Kidney tubule cell (primary cell): ENCODE results near the gene TCF23.
"Not testable (repeated sequence)": the region's sequence is repeated elsewhere in the genome, so short reads cannot be mapped to it uniquely, and the experiment has no call there.

Source experiments
- DNase-seq: peaks from one replicate; pipeline ENCODE4 v3.0.0-alpha.2; 2018; ENCODE audit warnings: low spot score

TCF23 gene

DNA sequence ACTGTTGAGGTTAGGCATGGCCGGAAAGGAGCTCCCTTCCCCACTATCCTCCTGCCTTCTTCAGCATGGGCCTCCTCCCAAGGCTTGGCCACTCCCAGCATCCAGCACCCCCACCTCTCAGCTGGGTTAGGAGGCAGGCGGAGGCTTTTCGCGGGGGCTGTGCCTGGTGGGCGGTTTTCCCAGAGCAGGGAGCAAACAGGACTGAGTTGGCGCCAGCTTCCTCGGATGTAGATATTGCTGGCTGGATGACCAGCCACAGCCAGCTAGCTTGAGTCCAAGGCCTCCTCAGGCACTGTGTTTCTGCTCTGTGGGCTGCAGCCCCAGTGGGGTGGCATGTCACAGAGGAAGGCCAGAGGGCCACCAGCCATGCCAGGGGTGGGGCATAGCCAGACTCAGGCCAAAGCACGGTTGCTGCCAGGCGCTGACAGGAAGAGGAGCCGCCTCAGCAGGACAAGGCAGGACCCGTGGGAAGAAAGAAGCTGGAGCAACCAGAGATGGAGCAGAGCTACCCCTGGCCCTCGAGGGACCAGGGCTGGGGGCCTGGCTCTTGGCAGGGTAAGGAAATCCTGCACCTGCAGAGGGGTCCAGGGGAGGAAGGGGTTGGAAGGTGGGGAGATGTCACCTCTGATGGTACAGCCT lies at the start of gene TCF23:
Gene TCF23 (plus strand): TSS at position 204 of the 639 bp plus-strand sequence. CDS start 130 bp downstream, at position 334.
- no peak for DNase-seq

DNA sequence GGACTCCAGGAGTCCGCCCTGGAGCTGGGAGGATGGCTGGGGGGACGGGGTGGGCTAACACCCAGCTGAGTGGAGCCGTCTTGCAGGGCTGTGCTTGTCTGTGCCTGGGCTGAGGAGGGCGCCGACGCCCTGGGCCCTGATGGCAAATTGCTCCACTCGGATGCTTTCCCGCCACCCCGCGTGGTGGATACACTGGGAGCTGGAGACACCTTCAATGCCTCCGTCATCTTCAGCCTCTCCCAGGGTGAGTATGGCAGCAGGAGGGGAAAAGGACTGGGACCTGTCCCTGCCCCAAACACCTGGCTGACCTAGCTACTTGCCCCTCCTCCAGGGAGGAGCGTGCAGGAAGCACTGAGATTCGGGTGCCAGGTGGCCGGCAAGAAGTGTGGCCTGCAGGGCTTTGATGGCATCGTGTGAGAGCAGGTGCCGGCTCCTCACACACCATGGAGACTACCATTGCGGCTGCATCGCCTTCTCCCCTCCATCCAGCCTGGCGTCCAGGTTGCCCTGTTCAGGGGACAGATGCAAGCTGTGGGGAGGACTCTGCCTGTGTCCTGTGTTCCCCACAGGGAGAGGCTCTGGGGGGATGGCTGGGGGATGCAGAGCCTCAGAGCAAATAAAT lies 49.4 kb upstream of the TCF23 start:
- DNase-seq: no peak

DNA sequence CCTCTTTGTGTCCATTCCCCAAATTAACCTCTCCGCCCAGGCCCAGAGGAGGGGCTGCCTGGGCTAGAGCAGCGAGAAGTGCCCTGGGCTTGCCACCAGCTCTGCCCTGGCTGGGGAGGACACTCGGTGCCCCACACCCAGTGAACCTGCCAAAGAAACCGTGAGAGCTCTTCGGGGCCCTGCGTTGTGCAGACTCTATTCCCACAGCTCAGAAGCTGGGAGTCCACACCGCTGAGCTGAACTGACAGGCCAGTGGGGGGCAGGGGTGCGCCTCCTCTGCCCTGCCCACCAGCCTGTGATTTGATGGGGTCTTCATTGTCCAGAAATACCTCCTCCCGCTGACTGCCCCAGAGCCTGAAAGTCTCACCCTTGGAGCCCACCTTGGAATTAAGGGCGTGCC lies 48.8 kb upstream of the TCF23 start:
- no peak for DNase-seq

DNA sequence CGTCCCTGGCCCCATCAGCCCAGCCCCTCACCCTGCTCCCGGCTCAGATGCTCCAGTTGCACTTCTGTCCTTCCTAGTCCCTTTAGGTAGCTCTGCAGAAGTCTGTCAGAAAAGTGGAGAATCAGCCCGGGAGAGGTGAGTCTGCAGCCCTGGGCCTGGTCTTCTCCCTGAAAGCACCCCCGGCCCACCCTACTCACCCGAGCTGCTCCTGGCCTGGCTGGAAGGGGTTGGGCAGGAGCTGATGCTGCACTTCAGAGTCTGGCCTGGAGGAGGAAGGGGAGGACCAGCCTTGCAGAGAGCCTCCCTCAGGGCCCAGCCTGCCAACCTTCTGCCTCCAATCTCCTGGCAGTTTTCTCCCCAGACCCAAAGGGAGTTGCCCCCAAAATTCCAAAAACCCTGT lies 46.5 kb upstream of the TCF23 start:
- no peak for DNase-seq

DNA sequence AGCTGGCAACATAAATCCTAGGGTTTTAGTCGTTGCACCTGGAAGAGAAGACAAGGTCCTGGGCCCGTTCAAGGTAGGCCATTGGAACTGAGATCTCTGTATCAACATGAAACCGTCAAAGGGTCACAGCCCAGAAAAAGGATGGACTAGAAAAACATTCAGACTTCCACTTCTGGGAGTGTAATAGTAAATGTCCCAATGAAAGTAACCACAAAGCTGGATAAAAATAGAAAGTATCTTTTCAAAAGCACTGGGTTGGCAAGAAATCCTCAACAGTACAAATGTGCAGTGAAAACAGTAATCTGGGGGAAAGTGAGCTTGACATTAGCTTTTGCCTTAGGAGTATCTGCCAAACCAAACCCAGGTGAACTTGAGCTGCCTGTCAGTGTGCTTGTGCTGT lies 42.8 kb upstream of the TCF23 start:
- DNase-seq: no peak

DNA sequence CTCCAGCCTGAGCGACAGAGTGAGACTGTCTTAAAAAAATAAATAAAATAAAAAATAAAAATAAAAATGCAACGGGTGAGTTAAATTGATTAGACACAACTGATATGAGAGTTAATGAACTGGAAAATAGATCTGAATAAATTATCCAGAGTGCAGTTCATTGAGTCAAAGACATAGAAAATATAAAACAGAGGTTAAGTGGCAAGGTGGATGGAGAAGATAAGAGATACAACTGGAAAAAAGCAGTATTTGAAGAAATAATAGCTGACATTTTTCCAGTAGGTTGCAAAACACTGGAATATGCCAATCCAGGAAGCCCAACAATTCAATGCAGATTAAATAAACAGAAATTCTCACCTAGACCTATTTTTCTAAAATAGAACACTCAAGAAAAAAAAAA lies 40.6 kb upstream of the TCF23 start:
- no peak for DNase-seq

DNA sequence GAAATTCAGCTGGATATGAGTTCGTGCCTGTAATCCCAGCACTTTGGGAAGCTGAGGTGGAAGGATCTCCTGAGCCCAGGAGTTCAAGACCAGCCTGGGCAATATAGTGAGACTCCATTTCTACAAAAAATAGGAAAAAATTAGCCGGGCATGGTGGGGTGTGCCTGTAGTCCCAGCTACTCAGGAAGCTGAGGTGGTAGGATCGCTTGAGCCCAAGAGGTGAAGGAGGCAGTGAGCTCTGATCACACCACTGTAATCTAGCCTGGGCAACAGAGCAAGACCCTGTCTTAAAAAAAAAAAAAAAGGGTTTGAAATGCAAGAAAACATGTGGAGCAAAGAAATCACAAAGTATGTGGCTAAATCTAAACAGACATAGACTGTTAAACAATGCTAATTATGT lies 39.7 kb upstream of the TCF23 start:
- DNase-seq: no peak

DNA sequence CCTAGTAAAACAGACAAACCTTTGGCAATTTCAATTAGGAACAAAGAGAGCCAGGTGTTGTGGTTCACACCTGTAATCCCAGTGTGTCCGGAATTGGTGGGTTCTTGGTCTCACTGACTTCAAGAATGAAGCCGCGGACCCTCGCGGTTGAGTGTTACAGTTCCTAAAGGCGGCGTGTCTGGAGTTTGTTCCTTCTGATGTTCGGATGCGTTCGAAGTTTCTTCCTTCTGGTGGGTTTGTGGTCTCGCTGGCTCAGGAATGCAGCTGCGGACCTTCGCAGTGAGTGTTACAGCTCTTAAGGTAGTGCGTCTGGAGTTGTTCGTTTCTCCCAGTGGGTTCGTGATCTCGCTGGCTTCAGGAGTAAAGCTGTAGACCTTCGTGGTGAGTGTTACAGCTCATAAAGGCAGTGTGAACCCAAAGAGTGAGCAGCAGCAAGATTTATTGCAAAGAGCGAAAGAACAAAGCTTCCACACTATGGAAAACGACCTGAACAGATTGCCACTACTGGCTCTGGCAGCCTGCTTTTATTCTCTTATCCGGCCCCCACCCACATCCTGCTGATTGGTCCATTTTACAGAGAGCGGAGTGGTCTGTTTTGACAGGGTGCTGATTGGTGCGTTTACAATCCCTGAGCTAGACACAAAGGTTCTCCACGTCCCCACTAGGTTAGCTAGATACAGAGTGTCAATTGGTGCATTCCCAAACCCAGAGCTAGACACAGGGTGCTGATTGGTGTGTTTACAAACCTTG lies 38.0 kb upstream of the TCF23 start:
- DNase-seq: not testable (repeated sequence)

DNA sequence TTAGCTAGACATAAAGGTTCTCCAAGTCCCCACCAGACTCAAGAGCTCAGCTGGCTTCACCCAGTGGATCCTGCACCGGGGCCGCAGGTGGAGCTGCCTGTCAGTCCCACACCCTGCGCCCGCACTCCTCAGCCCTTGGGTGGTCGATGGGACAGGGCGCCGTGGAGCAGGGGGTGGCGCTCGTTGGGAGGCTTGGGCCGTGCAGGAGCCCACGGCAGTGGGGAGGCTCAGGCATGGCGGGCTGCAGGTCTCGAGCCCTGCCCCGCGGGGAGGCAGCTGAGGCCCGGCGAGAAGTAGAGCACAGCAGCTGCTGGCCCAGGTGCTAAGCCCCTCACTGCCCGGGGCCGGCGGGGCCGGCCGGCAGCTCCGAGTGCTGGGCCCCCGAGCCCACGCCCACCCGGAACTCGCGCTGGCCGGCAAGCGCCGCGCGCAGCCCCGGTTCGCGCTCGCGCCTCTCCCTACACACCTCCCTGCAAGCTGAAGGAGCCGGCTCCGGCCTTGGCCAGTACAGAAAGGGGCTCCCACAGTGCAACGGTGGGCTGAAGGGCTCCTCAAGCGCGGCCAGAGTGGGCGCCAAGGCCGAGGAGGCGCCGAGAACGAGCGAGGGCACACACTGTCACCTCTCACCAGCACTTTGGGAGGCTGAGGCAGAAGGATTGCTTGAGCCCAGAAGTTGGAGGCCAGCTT lies 37.3 kb upstream of the TCF23 start:
- DNase-seq: not testable (repeated sequence)

DNA sequence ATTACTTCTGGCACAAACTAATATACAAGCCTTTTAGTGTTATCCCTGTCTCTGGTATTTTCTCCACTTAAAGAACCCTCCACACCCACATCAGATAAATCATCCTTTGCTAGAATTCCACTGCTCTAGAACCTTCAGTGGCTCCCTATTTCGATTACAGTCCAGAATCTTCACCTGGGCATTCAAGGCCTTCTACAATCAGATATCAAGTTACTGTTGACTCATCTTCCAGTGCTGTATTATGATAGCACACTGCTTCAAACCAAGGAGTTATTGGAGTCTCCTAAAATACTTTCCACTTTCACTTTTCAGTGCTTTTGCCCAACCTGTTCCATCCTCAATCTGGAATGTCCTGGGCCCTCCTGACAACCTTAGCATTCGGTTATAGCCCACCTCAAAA lies 33.3 kb upstream of the TCF23 start:
- no peak for DNase-seq

DNA sequence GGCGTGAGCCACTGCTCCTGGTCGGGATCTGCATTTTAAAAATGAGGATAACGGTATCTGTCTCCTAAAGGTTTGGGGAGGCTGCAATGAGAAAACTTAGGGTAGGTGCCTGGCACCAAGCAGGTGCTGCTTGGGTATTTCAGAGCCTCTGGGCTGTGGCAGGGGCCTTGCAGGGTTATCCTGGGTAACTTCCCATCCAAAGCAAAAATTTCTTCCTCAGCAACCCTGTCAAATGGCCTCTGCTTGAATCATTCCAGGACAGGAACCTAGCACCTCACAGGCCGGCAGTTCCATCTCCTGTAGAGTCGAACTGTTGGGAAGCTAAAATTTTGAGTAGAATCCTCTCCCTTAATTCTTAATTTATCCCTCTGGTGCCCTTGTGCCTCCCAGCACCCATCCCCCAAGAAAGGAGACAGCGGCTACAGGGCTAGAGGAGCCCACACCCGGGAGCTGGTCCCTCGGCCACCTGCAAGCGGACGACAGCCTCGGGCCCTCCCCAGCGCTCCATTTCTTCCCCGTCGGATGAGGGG lies 30.7 kb upstream of the TCF23 start:
- DNase-seq: no peak

DNA sequence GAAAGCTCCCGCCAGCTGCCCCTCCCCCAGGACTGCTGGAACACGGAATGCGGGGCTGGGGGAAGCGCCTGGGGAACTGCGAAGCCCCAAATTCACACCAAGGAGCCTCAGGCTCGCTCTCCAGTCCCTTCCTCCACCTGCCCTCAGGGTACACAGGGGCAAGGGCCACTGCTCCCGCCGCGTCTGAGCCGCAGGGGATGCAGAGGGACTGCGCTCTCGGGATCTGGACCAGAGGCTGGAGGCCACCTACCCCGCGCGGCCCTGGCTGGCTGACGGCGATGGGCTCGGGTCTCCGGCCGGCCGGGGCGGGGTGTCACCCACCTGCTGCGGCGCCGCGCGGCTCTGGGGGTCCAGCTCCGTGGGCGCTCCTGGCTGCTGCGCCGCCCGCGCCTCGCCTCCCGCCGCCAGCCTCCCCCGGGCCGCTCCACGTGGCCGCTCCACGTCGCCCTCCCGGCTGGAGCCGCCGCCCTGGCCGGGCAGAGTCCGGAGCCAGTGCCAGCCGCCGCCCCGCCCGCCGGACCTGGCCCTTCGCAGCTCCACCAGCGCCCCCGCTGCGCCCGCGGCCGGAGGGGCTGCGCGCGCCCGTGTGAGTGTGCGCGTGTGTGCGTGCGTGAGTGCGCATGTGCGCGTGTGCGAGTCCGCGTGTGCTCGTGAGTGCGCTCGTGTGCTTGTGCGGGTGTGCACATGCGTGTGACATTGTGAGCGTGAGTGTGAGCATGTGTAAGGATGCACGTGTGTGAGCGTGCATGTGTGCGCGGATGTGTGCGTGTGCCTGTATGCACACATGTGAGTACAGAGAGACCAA lies 30.1 kb upstream of the TCF23 start, which contains the start of gene CGREF1:
Gene CGREF1 (minus strand): TSS at position 604 of the 805 bp plus-strand sequence. CDS start 14,762 bp downstream, outside the sequence.
- no peak for DNase-seq

DNA sequence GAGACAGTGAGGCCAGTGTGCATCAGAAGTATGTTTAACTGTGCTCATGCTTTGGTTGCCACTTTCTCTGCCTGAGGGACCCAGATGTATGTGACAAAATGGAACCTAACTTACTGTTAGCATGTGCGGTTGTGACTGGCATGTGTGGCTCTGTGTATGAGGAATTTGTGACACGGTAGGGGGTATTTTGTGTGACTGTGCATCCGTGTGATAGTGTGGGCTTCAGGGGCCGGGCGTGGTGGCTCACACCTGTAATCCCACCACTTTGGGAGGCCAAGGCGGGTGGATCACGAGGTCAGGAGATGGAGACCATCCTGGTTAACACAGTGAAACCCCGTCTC lies 29.5 kb upstream of the TCF23 start:
- not testable (repeated sequence) for DNase-seq

DNA sequence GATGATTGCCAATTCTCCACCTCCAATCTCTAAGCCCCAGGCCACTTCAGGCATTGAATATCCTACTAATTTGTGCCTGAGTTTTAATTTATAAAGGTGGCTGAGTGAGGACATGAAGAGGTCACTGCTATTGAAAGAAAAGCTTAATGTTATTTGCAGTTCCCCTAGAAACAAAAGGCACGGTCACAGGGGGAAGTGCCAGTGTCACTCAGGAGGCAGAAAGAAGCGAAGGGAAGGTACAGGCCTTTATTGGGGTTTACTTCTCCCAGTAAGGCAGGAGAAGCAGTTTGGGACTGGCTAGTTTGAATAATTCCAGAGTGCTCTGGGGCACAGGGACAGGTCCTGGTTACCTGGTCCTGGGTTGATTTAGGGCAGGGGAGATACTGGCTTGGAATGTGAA lies 26.9 kb upstream of the TCF23 start:
- no peak for DNase-seq

DNA sequence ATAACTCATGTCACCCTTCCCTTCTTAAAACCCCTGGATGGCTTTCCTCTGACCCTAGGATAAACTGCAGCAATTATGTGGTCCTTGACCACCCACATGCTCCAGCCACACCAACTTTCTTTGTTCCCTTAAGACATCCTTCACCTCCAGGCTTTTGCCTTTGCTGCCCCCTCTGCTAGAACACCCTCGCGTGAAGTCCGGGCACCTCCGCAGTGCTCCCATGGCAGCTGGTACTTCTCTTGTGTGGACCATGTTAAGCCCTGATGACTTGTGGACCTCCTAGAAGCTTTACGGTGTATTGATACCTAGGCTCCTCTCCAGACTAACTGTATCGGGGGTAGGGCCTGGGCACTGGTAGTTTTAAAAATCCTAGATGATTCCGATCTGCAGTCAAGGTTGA lies 26.0 kb upstream of the TCF23 start:
- no peak for DNase-seq

DNA sequence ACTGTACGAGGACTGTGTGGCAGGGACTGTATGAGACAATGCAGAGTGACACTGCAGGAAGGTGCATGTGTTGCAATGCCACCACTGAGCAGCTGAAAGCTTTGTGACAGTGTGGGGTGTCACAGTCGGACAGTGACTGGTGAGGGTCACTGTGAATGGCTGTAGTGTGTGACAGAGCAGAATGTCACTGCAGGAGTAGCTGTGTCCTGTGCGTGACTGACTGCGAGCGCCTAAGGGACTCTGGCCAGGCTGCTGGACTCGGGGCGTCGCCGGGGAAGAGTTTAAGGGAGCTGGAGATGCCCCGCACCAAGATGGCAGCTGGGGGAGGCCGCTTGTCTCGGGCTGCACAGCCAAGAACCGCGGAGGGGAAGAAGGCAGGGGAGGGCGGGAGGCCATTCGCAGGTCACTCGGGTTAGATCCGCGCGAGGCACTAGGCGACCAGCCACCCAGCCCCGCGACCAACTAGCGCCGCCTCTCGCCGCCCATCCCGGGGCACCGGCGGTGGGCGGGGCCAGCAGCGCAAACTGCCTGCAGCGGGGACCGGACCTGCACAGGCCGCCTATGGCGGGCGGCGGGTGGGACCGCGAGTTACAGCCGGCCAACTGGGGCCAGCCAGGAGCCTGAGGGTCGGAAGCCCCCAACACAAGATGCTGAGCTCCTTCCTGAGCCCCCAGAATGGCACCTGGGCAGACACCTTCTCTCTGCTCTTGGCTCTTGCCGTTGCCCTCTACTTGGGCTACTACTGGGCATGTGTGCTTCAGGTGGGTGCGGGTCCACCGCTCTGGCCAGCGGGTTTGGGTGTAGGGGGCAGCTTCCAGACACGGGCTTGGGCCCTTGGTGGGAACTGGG lies 25.3 kb upstream of the TCF23 start, which contains the start of gene ABHD1:
Gene ABHD1 (plus strand): TSS at position 514 of the 849 bp plus-strand sequence. CDS start 134 bp downstream, at position 648.
- DNase-seq: peak; percentile 26

DNA sequence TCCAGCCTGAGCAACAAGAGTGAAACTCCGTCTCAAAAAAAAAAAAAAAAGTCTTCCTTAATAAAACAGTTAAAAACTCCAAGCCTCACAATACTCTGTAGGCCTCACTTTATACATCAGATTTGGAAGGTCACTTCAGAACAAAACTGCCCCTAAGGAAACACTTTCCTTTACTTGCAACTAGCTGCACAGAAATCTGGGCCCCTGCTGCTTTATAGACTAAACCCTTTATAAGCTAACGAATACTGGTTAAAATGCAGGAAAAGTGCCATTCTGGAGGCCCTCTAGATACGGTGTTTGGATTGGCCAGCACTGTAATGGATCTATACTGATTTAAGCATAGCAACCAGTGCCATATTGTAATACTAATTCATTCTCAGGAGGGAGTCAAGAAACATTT lies 23.7 kb upstream of the TCF23 start:
- no peak for DNase-seq

DNA sequence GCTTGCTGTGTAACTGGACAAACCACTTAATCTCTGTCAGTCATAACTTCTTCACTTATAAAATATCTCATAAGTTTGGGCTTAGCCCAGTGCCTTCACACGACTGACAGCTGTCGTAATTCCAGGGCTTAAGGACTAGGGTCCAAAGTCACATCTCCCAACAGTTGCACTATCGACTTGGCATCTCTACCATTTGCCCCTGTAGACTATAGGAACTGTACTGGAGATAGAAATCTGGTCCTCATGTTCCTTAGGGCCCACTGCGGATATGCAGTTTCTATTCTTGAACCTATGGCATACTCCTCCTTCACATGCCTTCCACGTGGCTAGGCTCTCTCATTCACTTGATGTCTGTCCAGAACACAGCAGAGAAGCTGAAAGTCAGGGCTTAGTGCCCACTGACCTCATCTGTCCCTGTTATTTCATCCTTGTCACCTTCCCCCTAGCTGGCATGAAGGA lies 22.5 kb upstream of the TCF23 start:
- DNase-seq: no peak

DNA sequence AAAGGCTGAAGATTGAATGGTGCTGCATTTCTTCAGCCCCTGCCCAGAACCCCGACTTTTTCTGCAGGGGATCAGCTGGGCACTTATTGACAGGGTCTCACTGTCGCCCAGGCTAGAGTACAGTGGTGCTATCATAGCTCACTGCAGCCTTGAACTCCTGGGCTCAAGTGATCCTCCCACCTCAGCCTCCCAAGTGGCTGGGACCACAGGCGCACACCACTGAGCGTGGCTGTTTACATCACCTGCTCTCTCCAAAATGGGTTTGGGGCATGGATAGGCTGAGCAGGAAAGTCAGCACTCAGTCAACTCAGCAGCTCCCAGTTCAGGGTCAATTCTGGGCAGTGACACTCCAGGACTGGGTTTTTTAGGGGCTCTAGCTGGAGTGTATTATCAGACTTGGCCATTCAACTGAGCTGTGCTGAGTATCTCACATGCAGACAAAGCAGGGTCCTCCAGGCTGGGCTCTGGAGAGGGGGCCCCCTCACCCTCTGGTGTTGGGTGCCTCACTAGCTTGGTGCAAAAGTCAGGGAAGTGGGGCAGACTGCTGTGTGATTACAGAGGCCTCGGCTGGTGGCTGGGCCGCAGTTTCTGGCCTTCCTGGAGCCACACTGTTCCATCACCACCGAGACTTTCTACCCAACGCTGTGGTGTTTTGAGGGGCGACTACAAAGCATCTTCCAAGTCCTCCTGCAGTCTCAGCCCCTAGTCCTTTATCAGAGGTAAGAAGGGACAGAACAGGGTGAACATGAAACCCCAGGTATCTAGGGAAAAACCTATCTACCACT lies 20.7 kb upstream of the TCF23 start:
- no peak for DNase-seq
